ENCODE results near the gene SPINK8.
"Not testable (repeated sequence)": the region's sequence is repeated elsewhere in the genome, so short reads cannot be mapped to it uniquely, and the experiment has no call there.

SPINK8 gene

GRCh38 chr3:48333346-48334245 lies at the start of gene SPINK8:
TSS of gene SPINK8 (minus strand) at chr3:48333661. CDS start at chr3:48328341, 5,320 bp downstream.
- DNase-seq (ENCODE audit: extremely low read depth, low read depth); H3K4me3 ChIP-seq (replicated peaks; ENCODE audit: low read depth, low read length): not testable (repeated sequence)

GRCh38 chr3:48372862-48373435 lies 39.5 kb upstream of the SPINK8 start:
- TF ChIP-seq CTCF (IDR thresholded peaks at IDR 0.05; ENCODE audit: low read depth, low read length, missing control alignments) = no peak
- no peak overlapping the region for H3K4me3 ChIP-seq (replicated peaks; ENCODE audit: low read depth, low read length)
- DNase-seq (ENCODE audit: extremely low read depth, low read depth) = no peak

GRCh38 chr3:48372377-48372770 lies 38.9 kb upstream of the SPINK8 start:
- H3K4me3 ChIP-seq (replicated peaks; ENCODE audit: low read depth, low read length) = no peak overlapping the region
- no peak for DNase-seq (ENCODE audit: extremely low read depth, low read depth)
- no peak for TF ChIP-seq CTCF (IDR thresholded peaks at IDR 0.05; ENCODE audit: low read depth, low read length, missing control alignments)

GRCh38 chr3:48371651-48372376 lies 38.4 kb upstream of the SPINK8 start, which contains the start of gene FBXW12:
TSS of gene FBXW12 (plus strand) at chr3:48372219. CDS start at chr3:48372768, 549 bp downstream.
- DNase-seq (ENCODE audit: extremely low read depth, low read depth) = no peak
- H3K4me3 ChIP-seq (replicated peaks; ENCODE audit: low read depth, low read length) = no peak within 1 kb of the TSS
- TF ChIP-seq CTCF (IDR thresholded peaks at IDR 0.05; ENCODE audit: low read depth, low read length, missing control alignments) = no peak

GRCh38 chr3:48370333-48370713 lies 36.9 kb upstream of the SPINK8 start:
- TF ChIP-seq CTCF (IDR thresholded peaks at IDR 0.05; ENCODE audit: low read depth, low read length, missing control alignments) = no peak
- no peak overlapping the region for H3K4me3 ChIP-seq (replicated peaks; ENCODE audit: low read depth, low read length)
- no peak for DNase-seq (ENCODE audit: extremely low read depth, low read depth)

- DNase-seq (ENCODE audit: extremely low read depth, low read depth) = no peak
- TF ChIP-seq CTCF (IDR thresholded peaks at IDR 0.05; ENCODE audit: low read depth, low read length, missing control alignments) = no peak
- H3K4me3 ChIP-seq (replicated peaks; ENCODE audit: low read depth, low read length) = no peak overlapping the region
Observed at GRCh38 chr3:48369693-48370332, 36.4 kb upstream of the SPINK8 start.

Measured in HFF-Myc (cell line).